Stimulated activated CD8-positive, alpha-beta memory T cell treated with anti-CD3 and anti-CD28 coated beads, Interleukin-7, amount 100 ng/mL, for 48 hours (primary cell): ENCODE results near the gene ACRBP.

ENCODE experiments used
- DNase-seq, 2 donors: peaks; one replicate each; pipeline ENCODE4 v3.0.0-alpha.2; 2020; ENCODE audit warnings: low read depth in 1 of 2; ENCODE audit errors: extremely low read depth in 1 of 2

ACRBP gene

DNA sequence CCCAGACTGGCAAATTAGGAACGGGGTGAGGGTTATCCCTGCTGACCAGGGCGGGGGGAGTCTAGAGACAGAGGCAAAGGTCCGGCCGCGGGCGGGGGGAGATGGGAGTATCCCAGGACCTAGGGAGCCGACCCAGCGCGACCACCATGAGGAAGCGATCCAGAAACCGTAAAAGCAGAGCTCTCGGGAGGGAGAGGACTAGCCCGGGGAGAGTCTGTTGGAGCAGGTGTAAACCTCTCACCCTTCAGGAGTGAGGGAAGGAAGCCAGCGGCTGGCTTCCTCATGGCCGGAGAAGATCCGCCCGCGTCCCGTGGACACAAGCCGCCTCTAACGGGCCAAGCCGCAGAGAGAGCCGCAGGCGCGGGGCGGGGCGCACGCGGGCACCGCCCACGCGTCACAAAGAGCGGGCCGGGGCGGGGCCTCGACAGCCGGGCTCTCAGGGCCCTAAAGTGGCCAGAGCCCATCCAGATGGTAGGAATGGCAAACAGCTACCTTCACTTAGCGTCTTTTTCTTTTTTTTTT is at the start of gene ACRBP:
Gene ACRBP (minus strand): TSS at position 350 of the 522 bp plus-strand sequence. CDS start 66 bp downstream, at position 284.
- no peak for DNase-seq

DNA sequence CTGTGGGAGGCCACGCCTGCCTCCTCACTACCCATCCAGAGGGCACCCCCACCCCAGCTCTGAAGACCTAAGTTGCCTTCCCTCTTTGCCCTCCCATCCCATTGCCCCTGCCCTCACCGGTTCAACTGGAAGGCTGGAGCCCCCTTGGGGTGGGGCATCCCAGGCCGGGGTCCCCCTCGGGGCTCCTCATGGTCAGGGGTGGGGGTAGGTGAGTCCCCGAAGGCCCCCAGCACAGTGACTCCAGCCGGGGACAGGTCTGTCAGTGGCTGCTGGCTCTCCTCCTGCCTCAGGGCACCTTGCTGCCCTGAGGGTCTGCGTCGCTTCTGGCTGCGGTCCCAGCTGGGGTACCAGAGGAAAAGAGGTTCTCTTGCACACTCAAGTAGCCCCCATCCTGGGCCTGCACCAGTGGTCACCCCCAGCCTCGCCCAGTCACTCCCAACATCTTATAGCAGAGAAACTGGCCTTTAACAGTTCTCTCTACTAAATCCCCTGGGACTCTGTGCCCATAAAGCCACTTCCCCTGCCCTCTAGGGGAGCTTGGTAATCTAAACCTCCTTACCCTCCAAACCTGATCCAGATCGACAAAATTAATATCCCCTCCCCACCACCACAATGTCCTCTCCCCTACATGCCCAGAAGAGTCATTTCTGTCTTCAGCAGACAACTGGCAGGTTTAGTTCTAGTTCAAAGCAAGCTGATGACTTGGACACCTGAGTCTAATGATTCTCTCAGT is 48.2 kb upstream of the ACRBP start:
- no peak for DNase-seq

DNA sequence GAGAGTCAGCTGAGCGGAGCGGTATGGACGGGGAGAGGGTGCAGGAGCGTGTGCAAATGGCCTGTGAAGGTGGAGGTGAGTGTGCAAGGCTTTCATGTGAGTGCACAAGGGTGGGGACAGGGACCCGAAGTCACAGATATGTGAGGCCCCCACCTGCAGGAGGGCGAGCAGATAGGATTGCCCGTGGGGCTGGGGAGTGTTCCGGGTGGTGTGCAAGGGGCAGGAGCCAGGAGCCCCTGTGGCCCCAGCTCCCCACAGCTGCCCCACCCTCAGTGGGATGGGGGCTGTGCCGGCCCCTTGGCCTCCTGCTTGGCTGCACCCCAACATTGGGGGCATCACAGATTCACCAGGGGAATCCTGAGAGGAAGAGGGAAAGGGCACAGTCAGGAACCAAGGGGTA is 47.5 kb upstream of the ACRBP start:
- no peak for DNase-seq

DNA sequence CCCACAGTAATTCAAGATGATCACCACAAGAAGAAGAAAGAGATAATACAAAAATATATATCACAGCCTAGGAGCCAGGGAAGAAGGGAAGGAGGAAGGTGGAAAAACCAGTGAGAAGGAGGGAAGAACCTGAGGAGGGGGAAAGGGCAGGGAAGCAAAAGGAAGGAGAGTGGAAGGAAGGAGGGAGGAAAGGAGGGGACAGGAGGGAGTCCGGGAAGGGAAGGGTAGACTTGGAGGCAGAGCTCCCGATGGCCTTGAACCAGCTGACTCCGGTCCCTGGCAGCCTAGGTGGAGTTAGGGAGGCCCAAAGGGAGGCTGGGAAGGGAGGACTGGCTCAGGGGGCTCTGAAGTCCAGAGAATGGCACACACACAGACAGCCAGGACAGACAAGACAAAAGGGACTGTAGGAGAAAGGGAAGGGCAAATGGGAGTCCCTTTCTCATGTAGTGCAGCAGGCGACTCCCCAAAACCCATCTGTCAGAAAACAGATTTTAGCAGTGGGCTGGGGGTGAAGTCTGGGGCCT is 46.7 kb upstream of the ACRBP start:
- DNase-seq = no peak

GRCh38 chr12:6692888-6693287 is 45.7 kb upstream of the ACRBP start:
- no peak for DNase-seq

DNA sequence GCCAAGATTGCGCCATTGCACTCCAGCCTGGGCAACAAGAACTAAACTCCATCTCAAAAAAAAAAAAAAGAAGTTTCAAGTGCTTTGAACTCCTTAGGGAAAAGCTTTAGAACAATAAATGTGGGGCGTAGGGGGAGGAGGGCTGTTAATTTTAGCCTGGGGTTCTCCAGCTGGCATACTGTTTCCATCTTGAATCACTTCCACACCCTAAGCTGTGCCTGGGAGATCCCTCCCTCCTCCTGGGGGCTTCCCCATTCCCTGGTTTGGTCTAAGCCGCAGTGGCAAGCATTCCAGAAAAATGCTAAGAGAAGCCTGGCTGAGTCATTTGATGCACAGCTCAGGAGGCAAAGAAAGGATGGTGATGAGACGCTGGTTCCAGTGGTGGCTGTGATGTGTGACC is 44.2 kb upstream of the ACRBP start:
- DNase-seq = no peak

- DNase-seq = peak; percentile 86 to 96
These were observed 42.0 kb upstream of the ACRBP start, which contains the start of gene ZNF384 for GRCh38 chr12:6688999-6689882. ZNF384 (minus strand) TSS chr12:6689375; CDS start chr12:6679520, 9,855 bp downstream.

GRCh38 chr12:6688543-6688998 is 41.3 kb upstream of the ACRBP start:
- no peak for DNase-seq

DNA sequence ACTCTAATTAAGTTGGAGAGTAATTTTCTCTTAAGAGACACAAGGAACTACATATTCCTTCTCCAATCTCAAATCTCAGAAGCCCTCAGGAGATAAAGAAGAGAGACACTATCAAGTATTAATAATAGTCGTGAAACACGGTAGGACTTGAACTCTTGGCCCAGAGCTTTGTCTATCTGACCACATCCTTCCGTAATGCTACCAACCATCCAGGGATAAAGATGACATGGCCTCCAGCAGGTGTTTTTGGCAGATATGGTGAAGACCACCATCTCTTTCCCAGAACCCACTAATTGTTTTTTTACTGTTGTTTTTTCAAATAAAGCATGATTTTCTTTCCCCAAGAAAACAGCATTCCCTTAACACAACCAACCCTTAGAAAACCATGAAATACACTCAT is 38.6 kb upstream of the ACRBP start:
- no peak for DNase-seq

DNA sequence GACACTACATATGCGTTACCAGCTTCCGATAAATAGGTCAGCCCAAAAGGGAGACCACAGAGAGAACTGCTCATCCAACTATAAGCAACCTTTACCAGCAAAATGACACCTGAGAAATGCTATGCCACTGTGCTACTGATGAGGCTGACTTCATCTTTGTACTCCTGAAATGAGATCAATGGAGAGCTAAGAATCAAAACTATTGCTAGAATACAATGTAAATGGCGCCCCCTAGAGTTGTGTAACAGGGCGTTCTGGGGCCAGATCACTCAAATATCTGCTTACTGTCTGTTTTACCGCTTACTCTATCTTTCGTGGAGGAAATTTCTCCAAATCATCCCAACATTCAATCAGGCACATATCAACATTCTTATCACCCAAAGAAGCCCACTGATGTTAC is 37.4 kb upstream of the ACRBP start:
- DNase-seq = peak in 1 of 2 donors; percentile 44

DNA sequence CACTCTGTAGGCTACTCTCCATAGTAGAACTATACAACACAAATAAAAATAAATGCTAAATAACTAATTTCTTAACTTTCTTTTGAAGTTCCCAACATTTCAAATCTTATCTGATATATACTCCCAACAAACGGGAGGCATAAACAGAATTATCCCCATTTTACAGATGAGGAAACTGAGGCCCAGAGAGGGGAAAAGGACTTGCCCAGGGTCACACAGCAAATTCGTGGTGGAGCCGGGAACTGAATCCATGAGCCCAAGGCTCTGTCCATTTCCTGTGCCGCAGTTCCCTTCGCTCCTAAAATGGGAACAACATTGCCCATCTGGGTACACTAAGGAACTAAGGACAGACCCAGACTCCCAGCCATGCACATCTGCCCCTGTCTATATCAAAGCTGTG is 29.7 kb upstream of the ACRBP start:
- no peak for DNase-seq

DNA sequence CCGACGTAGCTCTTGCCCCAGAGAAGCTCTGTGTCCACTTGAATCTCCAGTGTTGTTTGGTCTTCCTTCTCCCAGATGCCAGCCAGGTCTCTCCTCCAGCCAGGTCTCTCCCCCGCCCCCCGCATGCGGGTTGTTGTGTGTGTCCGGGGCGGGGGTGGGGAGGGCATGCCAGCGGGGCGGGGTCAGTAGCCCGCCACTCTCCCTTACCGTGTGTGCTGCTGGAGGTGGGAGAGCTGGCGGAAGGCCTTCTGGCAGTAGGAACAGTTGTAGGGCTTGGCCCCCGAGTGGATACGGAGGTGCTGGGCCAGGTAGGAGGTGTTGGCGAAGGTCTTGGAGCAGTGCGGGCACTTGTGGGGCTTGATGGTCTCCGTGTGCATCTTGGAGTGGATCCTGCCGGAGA is 24.9 kb upstream of the ACRBP start:
- DNase-seq = no peak

DNA sequence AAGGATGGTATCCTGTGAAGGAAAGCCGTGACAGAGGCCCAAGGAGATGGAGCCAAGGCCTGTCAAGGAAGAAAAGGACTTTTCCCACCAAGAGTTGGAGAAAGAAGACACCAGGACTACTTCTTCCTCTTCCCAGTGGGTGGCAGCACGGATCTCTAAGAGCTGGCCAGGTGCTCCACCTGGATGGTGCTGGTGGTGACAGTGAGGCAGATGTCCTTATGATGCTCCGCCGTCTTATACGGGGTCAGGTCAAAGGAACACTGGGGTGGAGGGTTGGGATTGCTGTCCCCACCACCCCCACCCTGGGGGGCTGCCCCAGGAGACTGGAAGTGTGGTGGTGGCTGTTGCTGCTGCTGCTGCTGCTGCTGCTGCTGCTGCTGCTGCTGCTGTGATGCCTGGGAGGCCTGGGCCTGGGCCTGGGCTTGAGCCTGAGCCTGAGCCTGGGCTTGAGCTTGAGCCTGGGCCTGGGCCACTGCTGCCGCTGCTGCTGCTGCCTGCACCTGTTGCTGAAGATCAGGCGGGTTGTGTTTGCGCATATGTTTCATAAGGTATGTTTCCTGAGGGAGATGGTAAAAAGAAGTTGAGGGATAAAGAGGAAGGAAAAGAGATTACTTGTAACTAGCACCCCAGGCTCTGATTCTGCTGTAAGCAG is 20.5 kb upstream of the ACRBP start:
- DNase-seq = no peak

DNA sequence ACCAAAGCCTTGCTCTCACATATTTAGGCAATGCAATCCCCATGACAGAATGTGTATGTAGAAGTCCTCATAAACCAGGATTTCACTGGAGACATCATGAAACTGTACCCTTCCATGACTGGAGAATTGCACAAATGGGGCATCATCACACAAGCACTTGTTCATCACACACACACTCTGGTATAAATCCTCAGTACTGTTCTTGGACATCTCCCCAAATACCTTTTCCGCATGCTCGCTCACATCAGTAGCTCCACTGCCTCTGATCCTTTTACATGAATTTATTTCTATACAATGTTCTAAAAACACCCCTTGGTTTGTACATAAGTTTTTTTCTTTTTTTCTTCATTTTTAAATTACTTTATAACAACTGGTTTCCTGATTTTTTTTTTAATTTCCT is 19.0 kb upstream of the ACRBP start:
- no peak for DNase-seq

- no peak for DNase-seq
These were observed 17.7 kb upstream of the ACRBP start for GRCh38 chr12:6664902-6665301.

- peak; percentile 89 to 96 for DNase-seq
These were observed 15.9 kb upstream of the ACRBP start, which contains the start of gene ING4 for GRCh38 chr12:6662906-6663742. ING4 (minus strand) TSS chr12:6663119; CDS start chr12:6663101, 18 bp downstream.

- peak in 1 of 2 donors; percentile 21 for DNase-seq
These were observed 15.3 kb upstream of the ACRBP start for GRCh38 chr12:6662602-6662905.

DNA sequence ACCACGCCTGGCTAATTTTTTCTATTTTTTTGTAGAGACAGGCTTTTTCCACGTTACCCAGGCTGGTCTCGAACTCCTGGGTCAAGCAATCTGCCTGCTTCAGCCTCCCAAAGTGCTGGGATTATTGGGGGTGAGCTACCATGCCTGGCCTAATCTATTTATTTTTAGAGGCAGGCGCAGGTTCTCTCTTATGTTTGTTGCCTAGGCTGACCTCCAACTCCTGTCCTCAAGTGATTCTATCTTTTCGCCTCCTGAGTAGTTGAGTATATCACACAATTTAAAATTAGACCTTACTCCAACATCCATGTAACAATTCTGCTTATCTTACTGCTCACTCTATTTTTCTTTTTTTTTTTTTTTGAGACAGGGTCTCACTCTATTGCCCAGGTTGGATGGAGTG is 6.8 kb upstream of the ACRBP start:
- DNase-seq = no peak

DNA sequence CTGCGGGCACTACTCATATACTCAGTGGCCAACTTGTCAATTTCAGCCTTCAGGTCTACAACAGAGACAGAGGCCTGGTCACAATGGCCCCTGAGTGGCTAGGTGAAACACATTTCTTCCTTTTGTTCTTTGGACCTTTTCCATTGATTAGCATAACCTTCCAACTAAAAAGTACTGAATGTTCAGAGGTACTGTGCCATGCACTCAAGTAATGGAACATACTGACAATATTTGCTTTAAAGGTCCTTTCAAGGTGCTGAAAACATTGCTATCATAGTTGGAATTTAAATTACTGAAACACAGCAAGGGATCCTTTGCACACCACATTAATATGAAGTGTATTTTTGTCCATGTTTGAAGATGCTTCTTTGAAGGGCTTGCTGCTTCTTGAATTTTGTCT is 6.1 kb upstream of the ACRBP start:
- DNase-seq = no peak

DNA sequence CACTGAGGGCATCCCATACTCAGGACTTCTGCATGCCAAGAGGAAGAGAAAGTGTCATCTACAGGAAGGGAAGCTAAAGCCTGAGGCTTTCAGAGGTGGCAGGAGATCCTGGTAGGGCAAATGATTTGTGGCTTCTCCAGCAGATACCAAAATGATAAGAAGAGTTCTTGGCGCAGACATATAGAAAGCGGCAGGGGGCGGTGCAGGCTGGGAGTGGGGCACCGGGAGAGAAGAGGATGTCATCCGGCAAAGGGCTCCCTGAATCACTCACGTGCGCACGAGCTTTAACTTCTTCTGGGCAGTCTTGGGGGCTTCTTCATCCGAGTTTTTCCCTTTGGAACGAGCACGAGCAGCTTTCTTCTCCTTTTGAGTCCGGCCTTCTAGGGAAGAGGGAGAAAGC is 5.2 kb upstream of the ACRBP start:
- no peak for DNase-seq
